H1 (cell line): Measurements from ENCODE around the gene NPTX1.
A peak's percentile ranks its signal among the peaks of the same experiment; 100 is the strongest.

Experiments used
- CBX5 ChIP-seq: fragments of 300-800, 300-1000 bp; sonication (generic); IDR thresholded peaks from 2 replicates; pipeline ENCODE4 v1.7.1; 2016; ENCODE audit warnings: antibody characterized with exemption, low read length, low read depth
- CTCF ChIP-seq, 3 experiments: IDR thresholded peaks; 1 replicate in 2 of 3; 2 replicates in 1 of 3; pipeline versions ENCODE4 v1.5.1 to v1.6.1; 2011; ENCODE audit warnings: low read length in 3 of 3, mild to moderate bottlenecking in 3 of 3, inconsistent platforms in 2 of 3, low read depth in 1 of 3, moderate library complexity in 1 of 3; ENCODE audit not compliant: insufficient read depth in 1 of 3; ENCODE audit errors: control extremely low read depth in 1 of 3
- EP300 ChIP-seq, 2 experiments: IDR thresholded peaks; 1 replicate in 1 of 2; 2 replicates in 1 of 2; pipeline ENCODE4 v1.6.1; 2011 to 2012; ENCODE audit warnings: low read depth in 2 of 2, low read length in 2 of 2, mild to moderate bottlenecking in 2 of 2, borderline replicate concordance in 1 of 2, inconsistent platforms in 1 of 2, moderate library complexity in 1 of 2
- FOSL1 ChIP-seq: IDR thresholded peaks from 2 replicates; pipeline ENCODE4 v1.6.1; 2011; ENCODE audit warnings: mild to moderate bottlenecking, low read depth, low read length, moderate library complexity; ENCODE audit not compliant: insufficient read depth
- KDM1A ChIP-seq: fragments of 200-600, 300-600 bp; sonication (generic); IDR thresholded peaks from 2 replicates; pipeline ENCODE4 v1.7.1; 2016; ENCODE audit warnings: mild to moderate bottlenecking, low read length, borderline replicate concordance
- POLR2AphosphoS5 ChIP-seq: IDR thresholded peaks from 2 replicates; pipeline ENCODE4 v1.6.1; 2011; ENCODE audit warnings: low read depth, low read length
- POU5F1 ChIP-seq: IDR thresholded peaks from 2 replicates; pipeline ENCODE4 v1.6.1; 2011; ENCODE audit warnings: low read depth, mild to moderate bottlenecking, low read length, moderate library complexity
- RAD21 ChIP-seq, 2 experiments: IDR thresholded peaks in 1 of 2; conservative IDR thresholded peaks in 1 of 2; 2 replicates each; pipeline ENCODE4 v1.6.1; 2011; ENCODE audit warnings: low read depth in 2 of 2, low read length in 2 of 2, improper control_type of control experiment in 1 of 2, inconsistent platforms in 1 of 2, mild to moderate bottlenecking in 1 of 2, moderate library complexity in 1 of 2
- SAP30 ChIP-seq: fragments of 300-600 bp; sonication (generic); IDR thresholded peaks from 2 replicates; pipeline ENCODE4 v1.7.1; 2012; ENCODE audit warnings: low read length, moderate library complexity, mild to moderate bottlenecking, inconsistent platforms; ENCODE audit not compliant: insufficient read depth, insufficient replicate concordance

GRCh38 chr17:80474231-80474960 is 2.0 kb downstream of the NPTX1 start:
- no peak for TF ChIP-seq POU5F1
- no peak for TF ChIP-seq CBX5
- TF ChIP-seq CTCF (IDR thresholded peaks at IDR 0.05; ENCODE audit: control extremely low read depth in 1 of 3, insufficient read depth in 1 of 3, low read depth in 1 of 3, low read length in 3 of 3), result peak in 1 of 3 experiments; percentile 18; a peak in 1 of 4 replicates
- TF ChIP-seq EP300 (IDR thresholded peaks at IDR 0.05; ENCODE audit: borderline replicate concordance in 1 of 2, low read depth in 2 of 2, low read length in 2 of 2), result no peak
- TF ChIP-seq KDM1A, result no peak
- 0 out of 4 replicates have a peak, but pooled peaks of 1 of the 2 experiments have one; percentile 12 for TF ChIP-seq RAD21 (IDR thresholded peaks at IDR 0.05 in 1 of 2, conservative IDR thresholded peaks at IDR 0.05 in 1 of 2; ENCODE audit: low read depth in 2 of 2, low read length in 2 of 2)
- TF ChIP-seq SAP30, result no peak
- no peak for TF ChIP-seq POLR2AphosphoS5
- TF ChIP-seq FOSL1, result no peak
